ENCODE results near the gene GRM3. TPM values are rescaled to one million over a fixed set of nuclear protein-coding genes. Genes with fewer than 3 reads are reported as not detected.

The GRM3 gene
- total RNA-seq, 2 donors from 2014 or later: not detected

DNA sequence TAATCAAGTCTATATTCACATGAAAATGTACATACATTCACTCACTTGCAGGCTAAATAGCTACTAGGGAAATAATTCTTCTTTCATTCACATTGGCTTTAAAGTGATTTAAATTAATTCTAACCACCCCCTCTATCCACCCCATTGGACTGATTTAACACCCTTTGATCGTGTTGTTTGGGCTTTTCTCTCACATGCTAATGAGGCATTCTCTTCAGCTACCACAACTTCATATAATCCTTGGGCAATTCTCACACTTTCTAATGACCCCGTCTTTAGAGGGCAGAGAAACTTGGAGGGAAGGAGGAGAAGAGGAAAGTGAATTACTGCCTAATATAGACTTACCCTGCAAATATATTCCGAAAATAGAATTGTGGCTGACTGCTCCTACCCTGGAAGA lies 24.6 kb downstream of the GRM3 start:
- intact Hi-C loops (cut with DNase I, micrococcal nuclease): no loop called here
- ATAC-seq (no peak), DNase-seq (no peak)

DNA sequence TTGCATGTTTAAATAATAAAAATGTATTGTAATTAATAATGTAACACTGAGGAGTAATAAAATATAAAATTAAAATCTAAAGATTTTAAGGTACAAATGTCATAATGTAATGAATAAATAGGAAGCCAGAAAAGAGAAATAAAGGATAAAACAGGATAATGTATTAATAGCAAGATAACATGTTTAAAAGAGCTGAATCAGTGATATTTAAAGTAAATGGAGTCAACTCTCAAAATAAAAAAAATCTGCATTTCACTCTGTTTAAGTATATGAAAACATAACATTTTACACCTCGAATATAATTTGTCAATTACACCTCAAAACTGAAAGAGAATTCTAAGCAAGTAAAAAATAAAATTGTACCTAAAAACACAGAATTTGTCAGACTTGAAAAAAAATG lies 44.1 kb downstream of the GRM3 start:
- DNase-seq: no peak
- intact Hi-C loops (cut with DNase I, micrococcal nuclease): no loop called here
- ATAC-seq: no peak

DNA sequence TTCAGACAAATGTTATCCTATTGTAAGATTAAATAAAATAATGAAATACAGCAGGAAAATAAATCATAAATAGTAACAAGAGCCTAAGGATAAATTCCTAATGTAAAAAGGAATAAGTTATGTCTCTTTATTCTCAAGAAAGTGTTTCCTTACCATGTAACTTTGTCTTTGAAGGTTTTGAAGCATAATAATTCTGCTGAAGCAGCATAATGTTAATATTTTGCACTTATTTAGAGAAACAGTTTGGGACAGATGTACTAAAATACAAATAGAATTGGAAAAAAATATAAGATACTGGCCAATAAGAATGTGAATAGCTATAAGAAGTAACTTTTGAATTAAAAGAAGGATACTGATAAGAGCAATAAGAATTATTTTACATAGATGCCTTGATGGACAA lies 45.7 kb downstream of the GRM3 start:
- intact Hi-C loops (cut with DNase I, micrococcal nuclease): no loop called here
- DNase-seq (no peak), ATAC-seq (no peak)

DNA sequence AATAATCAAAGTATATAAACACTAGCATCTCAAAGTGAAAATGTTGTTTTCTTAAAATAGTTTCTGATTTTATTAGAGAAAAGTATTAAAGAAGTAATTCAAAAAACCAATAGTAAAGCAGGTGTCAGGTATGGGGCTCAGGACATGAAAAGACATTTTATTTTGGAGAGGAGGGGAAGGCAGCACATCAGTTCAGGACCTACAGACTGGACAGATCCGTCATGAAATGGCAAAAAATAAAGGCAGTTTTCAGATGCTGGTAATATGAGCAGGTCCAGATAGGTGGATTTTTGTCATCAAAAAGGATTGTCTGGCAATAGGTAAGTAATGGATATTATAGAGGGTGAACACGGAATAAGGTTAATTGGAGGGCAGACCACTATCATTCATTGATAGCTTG lies 49.0 kb downstream of the GRM3 start:
- intact Hi-C loops (cut with DNase I, micrococcal nuclease): no loop called here
- ATAC-seq (no peak), DNase-seq (no peak)

DNA sequence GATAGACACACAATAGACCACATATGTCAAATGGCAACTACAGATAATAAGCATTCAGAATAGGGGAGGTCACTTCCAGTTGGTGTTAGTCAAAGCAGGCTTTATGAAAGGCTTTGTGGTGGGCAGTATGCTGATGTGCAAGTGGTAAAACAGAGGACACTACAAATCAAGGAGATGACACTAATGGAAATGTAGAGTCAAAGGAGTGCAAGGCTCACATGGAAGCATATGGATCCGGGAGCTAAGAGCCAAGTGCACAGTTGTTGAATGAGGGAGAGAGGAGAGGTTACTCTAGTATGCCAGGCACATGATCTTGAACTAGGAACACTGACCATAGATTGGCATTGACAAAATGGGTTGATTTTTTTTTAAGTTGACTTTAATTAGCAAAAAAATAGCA lies 62.7 kb downstream of the GRM3 start:
- ATAC-seq (no peak), DNase-seq (no peak)
- intact Hi-C loops (cut with DNase I, micrococcal nuclease): no loop called here

DNA sequence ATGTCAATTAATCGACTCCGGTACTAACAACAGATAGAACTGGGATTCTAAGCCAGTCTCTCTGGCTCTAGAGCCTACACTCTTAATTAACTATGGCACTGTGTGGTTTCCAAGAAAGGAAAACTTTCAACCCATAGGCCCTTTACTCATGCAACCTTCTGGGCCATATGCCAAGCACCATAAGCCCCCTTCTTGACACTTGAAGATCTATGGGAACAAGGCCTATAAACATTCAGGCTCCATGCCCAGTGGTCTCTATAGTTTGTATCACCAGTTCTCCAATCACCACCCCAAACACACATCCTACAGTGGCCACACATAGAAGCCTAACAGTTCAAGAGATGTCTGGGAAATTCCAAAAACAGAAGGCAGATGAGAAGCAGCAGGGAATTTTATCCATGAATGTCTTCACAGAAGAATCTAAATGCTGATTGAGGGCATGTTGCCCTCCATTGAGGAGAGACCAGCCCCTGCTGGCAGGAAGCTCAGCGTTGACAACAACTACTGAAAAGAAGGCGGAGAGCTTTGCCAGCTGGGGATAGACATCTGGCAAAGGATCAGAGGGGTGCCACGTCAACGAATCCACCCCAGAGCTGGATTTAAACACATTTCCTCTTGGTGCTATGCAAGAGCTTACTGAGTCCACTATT lies 64.4 kb downstream of the GRM3 start:
- DNase-seq (no peak), ATAC-seq (no peak)
- intact Hi-C loops (cut with DNase I, micrococcal nuclease): no loop called here

- DNase-seq (no peak), ATAC-seq (peak; percentile 47)
- intact Hi-C loops (cut with DNase I, micrococcal nuclease): no loop called here
These were observed 76.6 kb downstream of the GRM3 start for GRCh38 chr7:86720306-86720705.

GRCh38 chr7:86733783-86734182 lies 90.1 kb downstream of the GRM3 start:
- intact Hi-C loops (cut with DNase I, micrococcal nuclease): no loop called here
- DNase-seq (no peak), ATAC-seq (no peak)

DNA sequence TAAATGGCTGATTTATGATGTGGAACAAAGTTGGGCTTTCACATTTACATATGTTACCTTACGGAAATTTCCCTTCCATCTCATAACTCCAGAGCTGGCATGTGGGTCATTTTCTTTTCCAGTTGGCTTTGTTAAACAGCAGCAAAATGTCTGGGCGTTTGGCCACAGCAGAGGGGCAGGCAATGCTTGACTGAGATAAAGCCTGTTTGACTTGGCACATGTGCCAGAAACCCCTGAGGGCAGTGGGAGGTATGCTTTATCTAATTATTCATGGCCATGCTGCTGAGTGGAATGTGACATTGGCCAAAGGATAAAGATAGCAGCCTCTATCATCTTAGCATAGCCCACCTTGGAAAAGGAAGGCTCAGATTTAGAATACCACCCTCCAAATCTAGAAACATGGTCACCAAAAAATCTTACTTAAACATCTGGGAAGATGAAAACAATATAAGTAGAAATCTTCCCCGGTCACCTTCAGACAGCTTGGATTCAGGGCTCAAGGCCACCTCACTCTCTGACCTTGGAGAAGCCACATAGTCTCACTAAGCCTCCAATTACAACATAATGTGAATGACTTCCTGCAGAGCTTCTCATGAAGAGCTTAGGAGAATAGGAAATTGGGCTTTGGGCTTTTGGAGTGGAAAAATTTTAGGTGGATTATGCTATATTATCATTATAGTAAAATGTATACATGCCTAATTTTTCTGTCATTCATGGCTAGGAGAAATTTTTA lies 101.5 kb downstream of the GRM3 start:
- no peak for ATAC-seq
- no peak for DNase-seq
- intact Hi-C loops (cut with DNase I, micrococcal nuclease): no loop called here

- intact Hi-C loops (cut with DNase I, micrococcal nuclease): no loop called here
- ATAC-seq (no peak), DNase-seq (no peak)
These were observed 104.0 kb downstream of the GRM3 start for GRCh38 chr7:86747698-86748097.

DNA sequence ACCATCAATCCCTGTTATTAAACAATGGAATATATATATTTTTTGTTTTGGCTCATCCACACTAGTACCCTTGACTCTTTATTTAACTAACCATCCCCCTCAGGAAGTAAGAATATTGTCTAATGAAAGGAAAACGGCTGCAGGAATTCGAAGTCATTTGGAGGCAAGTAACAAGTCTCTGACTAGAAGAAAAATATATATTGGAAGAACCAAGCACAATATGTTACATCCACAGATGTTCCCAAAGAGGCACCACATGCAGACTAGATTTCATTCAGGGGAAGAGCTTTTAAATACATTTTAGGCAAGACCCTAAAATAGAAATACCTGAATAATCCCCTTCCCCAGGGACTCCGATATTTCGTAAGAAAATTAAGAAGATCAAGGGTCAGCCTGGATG lies 104.5 kb downstream of the GRM3 start:
- ATAC-seq (no peak), DNase-seq (no peak)
- intact Hi-C loops (cut with DNase I, micrococcal nuclease): no loop called here

GRCh38 chr7:86748843-86749719 lies 105.4 kb downstream of the GRM3 start:
- intact Hi-C loops (cut with DNase I, micrococcal nuclease): no loop called here
- no peak for DNase-seq
- no peak for ATAC-seq

GRCh38 chr7:86749741-86750665 lies 106.3 kb downstream of the GRM3 start:
- DNase-seq: no peak
- ATAC-seq: no peak
- intact Hi-C loops (cut with DNase I, micrococcal nuclease): no loop called here

DNA sequence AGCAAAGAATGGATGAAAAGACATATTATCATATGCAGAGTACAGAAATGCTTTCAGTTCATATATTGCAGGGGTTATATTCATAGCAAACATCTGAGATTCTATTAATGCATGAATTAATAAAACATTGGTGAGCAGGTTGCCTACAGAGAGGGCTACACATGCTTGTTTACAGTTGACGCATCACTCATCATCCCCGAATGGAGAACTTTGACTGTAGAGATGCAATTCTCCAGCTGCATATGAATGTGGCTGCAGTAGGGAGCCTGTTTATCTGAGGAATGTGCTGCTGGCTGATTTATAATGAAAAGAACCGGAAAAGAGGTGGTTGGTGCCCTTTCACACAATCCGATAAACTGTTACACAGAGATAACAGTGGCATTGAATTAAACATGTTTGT lies 116.5 kb downstream of the GRM3 start:
- DNase-seq (no peak), ATAC-seq (no peak)
- intact Hi-C loops (cut with DNase I, micrococcal nuclease): no loop called here

DNA sequence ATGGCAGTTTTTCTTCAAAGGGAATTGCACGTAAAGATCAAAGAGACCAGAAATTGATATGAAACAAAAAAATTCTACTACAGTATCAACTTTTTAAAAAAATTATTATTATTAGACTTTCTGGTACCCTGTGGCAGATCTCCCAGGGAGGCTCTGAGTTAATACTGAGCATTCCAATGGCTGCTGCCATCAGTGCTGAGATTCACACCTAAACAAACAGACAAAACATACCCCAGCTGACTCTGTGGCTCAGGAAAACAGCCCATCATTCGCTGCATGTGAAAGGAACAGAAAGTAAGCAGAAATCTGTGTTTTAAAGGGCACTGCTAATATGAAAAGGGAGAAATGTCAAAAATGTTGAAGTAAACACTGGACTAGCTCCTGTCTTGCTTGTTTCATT lies 118.4 kb downstream of the GRM3 start:
- DNase-seq (no peak), ATAC-seq (no peak)
- intact Hi-C loops (cut with DNase I, micrococcal nuclease): no loop called here

DNA sequence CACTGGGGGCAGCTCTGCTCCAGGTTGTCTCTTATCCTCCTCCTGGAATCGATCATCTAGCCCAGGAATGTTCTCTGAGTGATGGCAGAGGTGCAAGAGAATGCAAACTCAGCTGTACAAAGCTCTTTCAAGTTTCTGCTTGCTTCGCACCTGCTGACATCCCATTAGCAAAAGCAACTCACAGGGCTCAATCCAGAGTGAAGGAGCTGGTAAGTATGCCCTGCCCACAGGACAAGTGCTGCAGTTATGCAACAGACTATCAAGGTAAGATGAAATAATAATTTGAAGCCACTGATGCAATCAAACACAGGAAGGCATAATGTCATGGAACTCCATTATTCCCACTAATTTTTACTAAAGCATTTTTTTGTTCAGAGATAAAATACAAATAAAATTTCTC lies 122.2 kb downstream of the GRM3 start:
- intact Hi-C loops (cut with DNase I, micrococcal nuclease): no loop called here
- DNase-seq: no peak
- ATAC-seq: no peak

DNA sequence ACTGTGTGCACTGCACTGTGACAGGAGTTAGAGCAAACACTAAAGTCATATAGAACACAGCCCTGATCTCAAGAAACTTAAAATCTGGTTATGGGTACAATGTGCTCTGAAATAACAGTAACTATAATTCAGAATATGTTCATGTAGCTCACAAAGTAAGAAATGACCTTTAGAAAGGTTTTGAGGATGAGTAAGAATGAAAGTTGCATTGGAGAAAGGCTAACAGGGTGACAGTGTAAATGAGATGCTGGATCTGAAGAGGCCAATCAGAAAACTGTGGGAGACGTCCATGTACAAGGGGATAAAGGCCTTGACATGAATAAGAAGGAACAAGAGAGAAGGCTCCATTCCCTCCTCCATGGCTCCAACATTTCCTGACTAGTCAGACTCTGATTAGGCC lies 124.7 kb downstream of the GRM3 start:
- DNase-seq (no peak), ATAC-seq (no peak)
- intact Hi-C loops (cut with DNase I, micrococcal nuclease): no loop called here

- ATAC-seq: no peak
- DNase-seq: no peak
- intact Hi-C loops (cut with DNase I, micrococcal nuclease): no loop called here
These were observed 125.5 kb downstream of the GRM3 start for GRCh38 chr7:86768967-86769760.

Data from left colon (tissue), 2 donors.